NOMO-1 (cell line): Measurements from ENCODE around the gene KIAA1217.
A peak's percentile ranks its signal among the peaks of the same experiment; 100 is the strongest.
"Not testable (repeated sequence)": the region's sequence is repeated elsewhere in the genome, so short reads cannot be mapped to it uniquely, and the experiment has no call there.

Experiments used
- DNase-seq, 2 experiments: peaks; one replicate each; lab custom pipeline; 2025; ENCODE audit not compliant: unreplicated experiment in 2 of 2; lab: John Stamatoyannopoulos, UW

The KIAA1217 gene

GRCh38 chr10:24457661-24458318 lies 248.9 kb downstream of the KIAA1217 start:
- no peak for DNase-seq

GRCh38 chr10:24459836-24460235 lies 250.9 kb downstream of the KIAA1217 start:
- DNase-seq, result no peak

DNA sequence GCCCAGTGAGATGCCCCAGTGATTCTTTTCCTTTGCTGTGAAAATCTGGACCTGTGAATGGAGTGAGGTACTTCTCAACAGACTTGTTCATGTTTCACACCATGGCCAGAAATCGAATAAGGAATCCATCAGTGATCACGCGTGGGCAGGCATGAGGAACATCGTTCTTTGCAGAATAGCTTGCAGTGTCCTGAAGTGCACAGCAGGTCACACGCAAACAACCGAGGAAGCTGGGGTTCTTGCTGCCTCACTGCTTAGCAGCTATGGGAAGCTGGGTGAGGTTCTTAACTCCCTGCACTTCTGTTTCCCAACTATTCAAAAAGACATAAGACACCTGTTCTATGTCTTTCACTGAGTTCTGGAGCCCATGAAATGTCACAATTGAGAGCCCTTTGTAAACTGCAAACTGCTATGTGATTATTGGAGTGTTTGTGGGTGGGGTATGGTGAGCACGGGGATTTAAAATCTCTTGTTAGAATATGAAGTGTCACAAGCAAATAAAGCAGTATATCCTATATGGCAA lies 253.4 kb downstream of the KIAA1217 start:
- no peak for DNase-seq

- no peak for DNase-seq
These were observed 254.1 kb downstream of the KIAA1217 start for GRCh38 chr10:24462889-24463552.

- peak; percentile 16 to 50 for DNase-seq
These were observed 254.9 kb downstream of the KIAA1217 start for GRCh38 chr10:24463611-24464426.

GRCh38 chr10:24465124-24465874 lies 256.4 kb downstream of the KIAA1217 start:
- DNase-seq, result no peak

- peak; percentile 90 to 94 for DNase-seq
These were observed 257.2 kb downstream of the KIAA1217 start for GRCh38 chr10:24465891-24466818.

DNA sequence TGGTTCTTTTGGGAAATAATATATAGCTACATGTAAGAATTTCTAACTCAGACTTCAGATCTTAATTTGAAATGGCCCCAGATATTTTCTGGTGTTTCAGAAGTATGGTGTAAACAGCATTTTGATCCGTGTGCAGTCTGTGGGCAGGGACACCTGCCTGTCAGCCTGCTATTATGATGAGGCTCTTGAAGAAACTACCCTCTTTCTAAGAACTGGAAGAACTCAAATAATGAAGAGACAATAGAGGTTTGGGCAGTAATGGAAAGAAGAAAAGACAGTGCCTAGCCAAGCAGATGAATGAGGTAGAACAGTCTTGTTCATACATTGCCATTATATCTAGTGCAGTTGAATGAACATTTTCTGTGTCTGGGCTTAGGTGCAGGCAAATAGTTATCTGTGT lies 258.2 kb downstream of the KIAA1217 start:
- DNase-seq, result peak in 1 of 2 experiments; percentile 10

DNA sequence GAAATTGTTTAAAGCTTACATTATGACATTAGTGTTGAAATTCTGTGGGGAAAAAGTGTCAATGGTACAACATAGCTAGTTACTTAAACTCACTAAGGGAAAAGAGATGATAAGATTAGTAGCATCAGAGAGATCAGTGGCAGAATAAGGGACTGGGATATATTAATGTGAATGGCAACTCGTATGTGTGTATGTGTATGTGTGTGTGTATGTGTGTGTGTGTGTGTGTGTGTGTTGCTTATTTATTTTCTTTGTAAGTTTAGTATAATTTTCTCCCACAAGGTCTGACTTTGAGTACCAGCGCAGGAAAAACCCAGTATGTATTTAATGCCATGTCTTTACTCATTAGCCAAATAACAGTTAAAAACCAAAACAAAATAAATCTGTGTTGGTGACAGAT lies 258.7 kb downstream of the KIAA1217 start:
- DNase-seq, result no peak

DNA sequence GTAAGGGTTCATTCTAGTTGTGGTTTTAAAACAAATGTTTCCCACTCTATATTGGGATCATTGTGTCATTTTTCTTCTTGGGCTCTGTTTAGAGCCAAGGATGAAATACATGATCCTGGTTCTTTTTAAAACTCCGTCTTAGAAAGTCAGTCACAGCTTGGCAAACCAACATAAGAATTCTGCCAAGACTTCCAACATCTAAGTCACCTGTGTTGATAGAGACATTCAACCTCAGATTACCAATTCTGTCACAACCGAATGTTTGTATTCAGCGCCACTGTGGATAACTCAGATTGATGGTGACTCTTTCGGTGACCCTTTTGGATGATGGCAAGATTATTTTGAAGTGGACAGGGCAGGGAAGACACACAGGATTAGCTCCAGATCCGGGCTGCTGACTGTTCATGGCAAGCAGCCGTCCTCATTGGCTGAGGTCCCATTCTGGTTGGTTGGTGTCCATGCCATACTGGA lies 259.4 kb downstream of the KIAA1217 start:
- DNase-seq, result no peak

DNA sequence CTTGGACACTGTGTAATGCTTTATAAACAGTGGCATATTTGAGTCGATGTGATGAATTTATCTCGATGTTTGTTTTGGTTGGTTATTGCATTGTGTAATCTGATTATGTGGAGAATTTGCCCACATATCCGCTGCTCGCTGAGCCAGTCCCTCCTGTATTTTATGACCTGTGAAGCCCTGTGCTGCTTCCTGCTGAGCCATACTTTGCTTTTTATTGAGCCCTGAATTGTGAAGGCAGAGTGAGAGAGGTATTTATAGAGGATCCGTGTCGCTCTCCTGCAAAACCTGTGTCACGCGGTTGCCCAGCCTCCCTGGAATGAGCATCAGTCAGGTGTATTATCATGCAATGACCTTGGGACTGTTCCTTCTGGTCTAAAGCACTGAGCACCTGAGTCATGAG lies 261.1 kb downstream of the KIAA1217 start:
- DNase-seq, result no peak

- DNase-seq, result no peak
These were observed 266.7 kb downstream of the KIAA1217 start for GRCh38 chr10:24475598-24475997.

GRCh38 chr10:24476913-24477701 lies 268.2 kb downstream of the KIAA1217 start:
- no peak for DNase-seq

GRCh38 chr10:24477915-24478314 lies 269.0 kb downstream of the KIAA1217 start:
- DNase-seq, result no peak

- no peak for DNase-seq
These were observed 270.9 kb downstream of the KIAA1217 start for GRCh38 chr10:24479806-24480205.

DNA sequence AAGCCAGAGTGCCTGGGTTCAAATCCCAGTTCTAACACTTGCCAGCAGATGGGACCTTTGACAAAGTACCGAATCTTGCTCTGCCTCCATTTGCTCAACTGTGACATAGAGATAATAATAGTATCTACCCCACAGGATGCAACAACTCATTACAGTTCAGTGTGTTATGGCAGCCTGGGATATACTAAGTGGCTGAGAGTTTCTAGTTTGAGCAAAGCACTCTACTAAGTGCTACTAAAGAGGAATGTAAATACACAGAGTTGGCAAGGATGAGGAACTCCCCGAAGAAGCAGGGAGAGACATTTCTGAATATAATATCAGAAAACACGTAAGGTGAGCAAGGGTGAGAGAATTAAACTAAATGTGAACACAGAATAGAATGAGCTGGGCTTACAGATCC lies 271.5 kb downstream of the KIAA1217 start:
- DNase-seq, result no peak

GRCh38 chr10:24481241-24481640 lies 272.3 kb downstream of the KIAA1217 start:
- DNase-seq, result no peak

- DNase-seq, result not testable (repeated sequence)
These were observed 273.8 kb downstream of the KIAA1217 start for GRCh38 chr10:24482713-24483112.

DNA sequence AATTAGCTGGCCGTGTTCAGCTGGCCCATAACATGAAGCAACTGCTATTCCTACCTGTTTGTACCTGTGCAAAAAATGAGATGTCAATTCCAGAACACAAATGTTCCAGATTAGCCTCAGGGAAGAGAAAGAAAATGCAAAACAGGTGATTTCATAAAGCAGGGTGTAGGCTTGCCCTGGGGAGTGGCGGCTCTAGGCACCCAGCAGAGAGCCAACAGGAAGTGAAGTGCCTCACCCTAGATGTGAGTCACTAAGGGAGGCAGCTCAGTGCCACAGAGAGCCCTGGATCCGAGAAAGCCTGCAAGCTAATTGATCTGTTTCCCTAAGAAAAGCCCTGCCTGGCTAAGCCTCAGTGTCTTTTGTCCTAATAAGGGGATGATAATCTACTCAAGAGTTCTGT lies 274.8 kb downstream of the KIAA1217 start:
- peak; percentile 26 to 52 for DNase-seq
